WERI-Rb-1 (cell line): ENCODE data around the gene MME.

Experiments
- DNase-seq: peaks from one replicate; pipeline ENCODE4 v3.0.0-alpha.2; 2020
- H3K27ac ChIP-seq: fragments of 250-450 bp; sonication (Bioruptor Pico); 2 replicates; pipeline ENCODE4 v1.5.1; 2020; ENCODE audit warnings: mild to moderate bottlenecking, moderate library complexity
- H3K27me3 ChIP-seq: fragments of 250-450 bp; sonication (Bioruptor Pico); 2 replicates; pipeline ENCODE4 v1.5.1; 2021; ENCODE audit warnings: mild to moderate bottlenecking, low read depth, moderate library complexity; ENCODE audit not compliant: insufficient read depth, severe bottlenecking
- H3K36me3 ChIP-seq: fragments of 250-450 bp; sonication (Bioruptor Pico); 2 replicates; pipeline ENCODE4 v1.5.1; 2020; ENCODE audit warnings: mild to moderate bottlenecking, moderate library complexity
- H3K4me3 ChIP-seq: 2 replicates; pipeline ENCODE4 v1.5.1; 2011; ENCODE audit warnings: low read depth, mild to moderate bottlenecking, control low read depth, low read length
- H3K9me3 ChIP-seq: fragments of 250-450 bp; sonication (Bioruptor Pico); 2 replicates; pipeline ENCODE4 v1.5.1; 2021; ENCODE audit warnings: mild to moderate bottlenecking, moderate library complexity; ENCODE audit not compliant: severe bottlenecking
- CTCF ChIP-seq: IDR thresholded peaks from 2 replicates; pipeline ENCODE4 v1.5.1; 2011; ENCODE audit warnings: low read depth, mild to moderate bottlenecking, control low read depth, inconsistent platforms, low read length

Gene MME

GRCh38 chr3:155185631-155186071 lies 105.5 kb downstream of the MME start:
- Histone ChIP-seq H3K9me3 (no peaks in the 10 kb centered on the region), H3K36me3 (no peaks in the 10 kb centered on the region), H3K27me3 (no peaks in the 10 kb centered on the region), H3K4me3 (no peak overlapping the region), H3K27ac (no peak overlapping the region)
- no peak for DNase-seq
- no peak for TF ChIP-seq CTCF

GRCh38 chr3:155188031-155188430 lies 107.9 kb downstream of the MME start:
- no peak for TF ChIP-seq CTCF
- H3K9me3 ChIP-seq = no peaks in the 10 kb centered on the region
- H3K4me3 ChIP-seq = no peak overlapping the region
- H3K27ac ChIP-seq = no peak overlapping the region
- no peaks in the 10 kb centered on the region for H3K27me3 ChIP-seq
- no peak for DNase-seq
- H3K36me3 ChIP-seq = no peaks in the 10 kb centered on the region

GRCh38 chr3:155189478-155189877 lies 109.4 kb downstream of the MME start:
- no peaks in the 10 kb centered on the region for H3K27me3 ChIP-seq
- no peak for TF ChIP-seq CTCF
- no peak for DNase-seq
- no peaks in the 10 kb centered on the region for H3K9me3 ChIP-seq
- no peaks in the 10 kb centered on the region for H3K36me3 ChIP-seq
- H3K27ac ChIP-seq = no peak overlapping the region
- no peak overlapping the region for H3K4me3 ChIP-seq

GRCh38 chr3:155190691-155191090 lies 110.6 kb downstream of the MME start:
- Histone ChIP-seq H3K4me3 (no peak overlapping the region), H3K9me3 (no peaks in the 10 kb centered on the region), H3K27ac (no peak overlapping the region), H3K36me3 (no peaks in the 10 kb centered on the region), H3K27me3 (no peaks in the 10 kb centered on the region)
- no peak for TF ChIP-seq CTCF
- no peak for DNase-seq

GRCh38 chr3:155192957-155193746 lies 113.0 kb downstream of the MME start:
- no peak for TF ChIP-seq CTCF
- H3K9me3 ChIP-seq = no peaks in the 10 kb centered on the region
- no peak overlapping the region for H3K4me3 ChIP-seq
- no peaks in the 10 kb centered on the region for H3K27me3 ChIP-seq
- no peak for DNase-seq
- H3K36me3 ChIP-seq = no peaks in the 10 kb centered on the region
- H3K27ac ChIP-seq = no peak overlapping the region

GRCh38 chr3:155193868-155194267 lies 113.7 kb downstream of the MME start:
- Histone ChIP-seq H3K27ac (no peak overlapping the region), H3K4me3 (no peak overlapping the region), H3K27me3 (no peaks in the 10 kb centered on the region), H3K36me3 (no peaks in the 10 kb centered on the region), H3K9me3 (no peaks in the 10 kb centered on the region)
- no peak for DNase-seq
- TF ChIP-seq CTCF = no peak
